GM12892 (cell line): ENCODE measurements around the gene SEC61A2.

Source experiments
- DNase-seq: peaks from one replicate; pipeline ENCODE4 v3.0.0; 2011; ENCODE audit not compliant: insufficient read length
- FAIRE-seq: peaks from 2 replicates; lab custom pipeline; 2011; peaks lifted over from hg19 to GRCh38; lab: Jason Lieb, UNC
- POLR2A ChIP-seq: IDR thresholded peaks from 2 replicates; pipeline ENCODE4 v1.6.1; 2011; ENCODE audit warnings: low read depth, low read length, control low read depth
- POLR2AphosphoS5 ChIP-seq: IDR thresholded peaks from 2 replicates; pipeline ENCODE4 v1.6.1; 2011; ENCODE audit warnings: low read depth, low read length, control low read depth
- TAF1 ChIP-seq: IDR thresholded peaks from 2 replicates; pipeline ENCODE4 v1.6.1; 2011; ENCODE audit warnings: low read depth, mild to moderate bottlenecking, control low read depth, low read length, borderline replicate concordance

SEC61A2 gene

GRCh38 chr10:12188656-12189055 lies 59.2 kb downstream of the SEC61A2 start:
- DNase-seq, result no peak
- TF ChIP-seq POLR2AphosphoS5 (no peak), POLR2A (no peak), TAF1 (no peak)
- no peak for FAIRE-seq

- TF ChIP-seq TAF1, result no peak
- TF ChIP-seq POLR2AphosphoS5, result no peak
- TF ChIP-seq POLR2A, result no peak
- no peak for DNase-seq
- no peak for FAIRE-seq
Measured at GRCh38 chr10:12189426-12189825, 59.9 kb downstream of the SEC61A2 start.

DNA sequence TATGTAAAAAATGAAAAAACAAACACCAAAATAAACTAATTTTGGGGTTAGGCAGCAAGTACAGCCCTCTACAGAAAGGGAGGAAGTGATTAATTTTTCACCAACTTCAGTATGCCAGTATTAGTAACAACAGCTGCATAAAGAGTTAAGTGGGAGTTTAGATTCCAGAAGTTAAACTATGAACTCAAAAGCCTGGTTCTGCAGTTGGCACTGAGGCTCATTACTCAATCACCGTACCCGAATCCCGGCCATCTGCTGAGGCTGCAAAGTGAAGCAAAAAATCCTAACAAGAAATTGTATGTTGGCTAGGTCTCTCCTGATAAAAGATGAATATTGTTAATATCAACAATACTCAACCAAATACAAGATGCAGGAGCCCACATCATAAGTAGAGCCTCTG lies 62.2 kb downstream of the SEC61A2 start:
- FAIRE-seq (no peak), DNase-seq (no peak)
- TF ChIP-seq POLR2AphosphoS5 (no peak), TAF1 (no peak), POLR2A (no peak)

GRCh38 chr10:12193193-12193592 lies 63.7 kb downstream of the SEC61A2 start:
- no peak for DNase-seq
- no peak for FAIRE-seq
- TF ChIP-seq TAF1, result no peak
- no peak for TF ChIP-seq POLR2AphosphoS5
- no peak for TF ChIP-seq POLR2A

GRCh38 chr10:12194752-12195271 lies 65.3 kb downstream of the SEC61A2 start:
- TF ChIP-seq POLR2AphosphoS5, result no peak
- no peak for TF ChIP-seq POLR2A
- TF ChIP-seq TAF1, result no peak
- FAIRE-seq (no peak), DNase-seq (no peak)

- FAIRE-seq (no peak), DNase-seq (no peak)
- no peak for TF ChIP-seq TAF1
- TF ChIP-seq POLR2A, result no peak
- TF ChIP-seq POLR2AphosphoS5, result no peak
Measured at GRCh38 chr10:12195281-12195602, 65.8 kb downstream of the SEC61A2 start.

- TF ChIP-seq TAF1 (peak; percentile 14; the same call in 1 of the 2 replicates), POLR2A (peak; percentile 62), POLR2AphosphoS5 (peak; percentile 79)
- FAIRE-seq, result peak; percentile 95
- DNase-seq, result peak; percentile 75
Measured at GRCh38 chr10:12195603-12196506, 66.4 kb downstream of the SEC61A2 start, which contains the start of the genes CDC123 and NUDT5. Gene CDC123, plus strand, starts transcription at chr10:12196188. Its CDS starts 58 bp downstream, at chr10:12196246. Gene NUDT5, minus strand, starts transcription at chr10:12195891. Its CDS starts 9,600 bp downstream, at chr10:12186291.

GRCh38 chr10:12196531-12197211 lies 67.2 kb downstream of the SEC61A2 start:
- no peak for FAIRE-seq
- no peak for DNase-seq
- TF ChIP-seq TAF1 (no peak), POLR2A (no peak), POLR2AphosphoS5 (no peak)

DNA sequence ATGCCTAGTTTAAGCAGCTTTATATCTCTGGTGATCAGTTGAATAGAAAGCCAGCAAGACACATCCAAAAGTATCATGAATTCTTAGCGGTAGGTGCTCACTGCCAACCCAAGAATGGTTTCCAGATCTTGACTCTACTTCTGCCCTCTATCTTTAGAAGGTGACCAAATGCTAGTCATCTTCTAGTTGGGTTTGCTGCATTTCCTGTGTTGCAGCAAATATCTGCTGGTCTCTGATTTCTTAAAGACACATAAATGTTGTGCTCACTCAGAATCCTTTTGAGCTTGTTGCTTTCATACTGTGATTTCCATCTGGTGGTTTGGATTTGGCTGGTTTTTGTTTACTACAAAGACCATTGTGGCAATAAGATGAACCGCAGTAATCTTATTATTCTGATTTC lies 68.7 kb downstream of the SEC61A2 start:
- no peak for DNase-seq
- TF ChIP-seq POLR2A (no peak), POLR2AphosphoS5 (no peak), TAF1 (no peak)
- peak; percentile 33 for FAIRE-seq

- no peak for FAIRE-seq
- no peak for TF ChIP-seq POLR2AphosphoS5
- TF ChIP-seq TAF1, result no peak
- no peak for TF ChIP-seq POLR2A
- DNase-seq, result no peak
Measured at GRCh38 chr10:12200850-12201249, 71.4 kb downstream of the SEC61A2 start.

DNA sequence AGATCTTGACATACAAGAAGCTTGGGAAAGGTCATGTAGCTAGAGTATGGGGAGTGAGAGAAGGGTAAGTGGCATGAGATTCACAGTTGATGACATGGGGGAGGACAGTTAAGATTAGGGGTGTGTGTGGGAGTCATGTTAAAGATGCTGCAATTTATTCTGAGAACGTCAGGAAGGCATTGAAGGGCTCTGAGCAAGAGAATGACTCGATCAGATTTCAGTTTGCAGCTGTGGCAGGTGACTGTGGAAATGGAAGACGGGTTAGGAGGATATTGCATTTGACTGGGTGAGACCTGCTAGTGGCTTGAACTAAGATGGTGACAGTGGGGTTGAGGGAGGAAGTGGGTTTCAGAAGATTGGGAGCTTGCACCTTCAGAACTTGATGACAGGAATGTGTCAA lies 72.1 kb downstream of the SEC61A2 start:
- DNase-seq, result no peak
- no peak for FAIRE-seq
- TF ChIP-seq POLR2A, result no peak
- no peak for TF ChIP-seq TAF1
- no peak for TF ChIP-seq POLR2AphosphoS5
